ENCODE results near the gene USP6NL. TPM values are rescaled to one million over a fixed set of nuclear protein-coding genes. Genes with fewer than 3 reads are reported as not detected.

The USP6NL gene
- total and polyA plus RNA-seq, 10 of the 15 experiments (the other 5 are each of a cell fraction or from before 2014, with no cell fraction given), result 4.0 to 27.7 (median 18.2) TPM

DNA sequence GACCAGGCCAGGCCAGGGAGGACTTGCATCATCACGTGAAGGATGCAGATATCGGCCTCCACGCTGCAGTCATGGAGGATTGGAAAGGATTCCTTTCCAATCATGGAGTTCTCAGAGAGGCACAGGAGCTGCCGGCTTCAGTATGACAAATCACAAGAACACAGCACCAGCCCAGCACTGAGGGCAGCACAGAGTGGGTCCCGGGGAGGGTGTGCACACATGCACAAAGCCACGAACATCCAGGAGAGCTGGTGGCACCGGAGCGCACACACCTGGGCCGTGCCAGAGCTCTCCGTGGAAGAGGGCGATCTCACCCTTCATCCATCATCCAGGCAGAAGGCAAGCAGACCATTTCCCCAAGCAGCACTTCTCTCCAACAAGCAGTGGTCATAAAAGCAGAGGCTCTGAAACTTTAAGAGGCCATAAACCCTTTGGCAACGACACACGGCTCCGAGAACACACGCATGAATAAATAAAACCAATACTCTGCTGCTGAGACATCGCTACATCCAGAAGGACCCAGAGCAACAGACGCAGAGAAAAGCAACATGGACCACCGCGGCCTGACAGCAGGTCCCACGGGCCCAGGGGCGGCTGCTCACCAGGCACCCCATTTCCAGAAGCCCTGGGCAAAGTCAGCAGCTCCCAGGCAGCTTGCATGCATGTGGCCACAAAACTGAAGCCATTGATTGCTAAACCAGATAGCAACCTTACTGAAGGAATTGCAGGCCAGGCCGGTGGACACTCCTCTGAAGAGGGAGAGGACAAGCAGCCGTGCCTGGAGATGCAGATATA, 180.8 kb downstream of the USP6NL start (continued):
- TF ChIP-seq, protein P1, sequence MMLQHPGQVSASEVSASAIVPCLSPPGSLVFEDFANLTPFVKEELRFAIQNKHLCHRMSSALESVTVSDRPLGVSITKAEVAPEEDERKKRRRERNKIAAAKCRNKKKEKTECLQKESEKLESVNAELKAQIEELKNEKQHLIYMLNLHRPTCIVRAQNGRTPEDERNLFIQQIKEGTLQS (IDR thresholded peaks at IDR 0.05; ENCODE audit: borderline replicate concordance, extremely low read depth, low read depth, low read length), result no peak
- TF ChIP-seq CHD4 (IDR thresholded peaks at IDR 0.05) (no peak), HCFC1 (IDR thresholded peaks at IDR 0.05; ENCODE audit: low read length) (no peak), NR2C1 (IDR thresholded peaks at IDR 0.05) (no peak), SMAD1 (IDR thresholded peaks at IDR 0.05; ENCODE audit: low read depth, partially characterized antibody) (no peak), MTA3 (IDR thresholded peaks at IDR 0.05; ENCODE audit: borderline replicate concordance, low read length) (no peak), YBX1 (IDR thresholded peaks at IDR 0.05) (no peak), MTA2 (IDR thresholded peaks at IDR 0.05; ENCODE audit: low read depth) (no peak)
- TF ChIP-seq, protein P2, sequence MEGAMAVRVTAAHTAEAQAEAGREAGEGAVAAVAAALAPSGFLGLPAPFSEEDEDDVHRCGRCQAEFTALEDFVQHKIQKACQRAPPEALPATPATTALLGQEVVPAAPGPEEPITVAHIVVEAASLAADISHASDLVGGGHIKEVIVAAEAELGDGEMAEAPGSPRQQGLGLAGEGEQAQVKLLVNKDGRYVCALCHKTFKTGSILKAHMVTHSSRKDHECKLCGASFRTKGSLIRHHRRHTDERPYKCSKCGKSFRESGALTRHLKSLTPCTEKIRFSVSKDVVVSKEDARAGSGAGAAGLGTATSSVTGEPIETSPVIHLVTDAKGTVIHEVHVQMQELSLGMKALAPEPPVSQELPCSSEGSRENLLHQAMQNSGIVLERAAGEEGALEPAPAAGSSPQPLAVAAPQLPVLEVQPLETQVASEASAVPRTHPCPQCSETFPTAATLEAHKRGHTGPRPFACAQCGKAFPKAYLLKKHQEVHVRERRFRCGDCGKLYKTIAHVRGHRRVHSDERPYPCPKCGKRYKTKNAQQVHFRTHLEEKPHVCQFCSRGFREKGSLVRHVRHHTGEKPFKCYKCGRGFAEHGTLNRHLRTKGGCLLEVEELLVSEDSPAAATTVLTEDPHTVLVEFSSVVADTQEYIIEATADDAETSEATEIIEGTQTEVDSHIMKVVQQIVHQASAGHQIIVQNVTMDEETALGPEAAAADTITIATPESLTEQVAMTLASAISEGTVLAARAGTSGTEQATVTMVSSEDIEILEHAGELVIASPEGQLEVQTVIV (IDR thresholded peaks at IDR 0.05; ENCODE audit: borderline replicate concordance, partially characterized antibody), result no peak
- TF ChIP-seq, protein P3, sequence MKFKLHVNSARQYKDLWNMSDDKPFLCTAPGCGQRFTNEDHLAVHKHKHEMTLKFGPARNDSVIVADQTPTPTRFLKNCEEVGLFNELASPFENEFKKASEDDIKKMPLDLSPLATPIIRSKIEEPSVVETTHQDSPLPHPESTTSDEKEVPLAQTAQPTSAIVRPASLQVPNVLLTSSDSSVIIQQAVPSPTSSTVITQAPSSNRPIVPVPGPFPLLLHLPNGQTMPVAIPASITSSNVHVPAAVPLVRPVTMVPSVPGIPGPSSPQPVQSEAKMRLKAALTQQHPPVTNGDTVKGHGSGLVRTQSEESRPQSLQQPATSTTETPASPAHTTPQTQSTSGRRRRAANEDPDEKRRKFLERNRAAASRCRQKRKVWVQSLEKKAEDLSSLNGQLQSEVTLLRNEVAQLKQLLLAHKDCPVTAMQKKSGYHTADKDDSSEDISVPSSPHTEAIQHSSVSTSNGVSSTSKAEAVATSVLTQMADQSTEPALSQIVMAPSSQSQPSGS (IDR thresholded peaks at IDR 0.05; ENCODE audit: low read length), result no peak

All from GM12878 (cell line).